ENCODE data around the gene ABCG2. TPM values are rescaled to one million over a fixed set of nuclear protein-coding genes. Genes with fewer than 3 reads are reported as not detected.

The ABCG2 gene
- total RNA-seq, 1 experiment from 2014 or later: 3.8 TPM

GRCh38 chr4:88135356-88135663, 23.1 kb downstream of the ABCG2 start:
- Mint-ChIP-seq H3K27ac (no peak overlapping the region), H3K27me3 (ENCODE audit: low read depth) (no peaks in the 10 kb centered on the region; the same call in 1 of the 2 replicates), H3K4me1 (peaks cover 6% of the 10 kb centered on the region), H3K36me3 (peaks cover 5% of the 10 kb centered on the region), H3K4me3 (no peak overlapping the region), H3K9me3 (peaks cover 3% of the 10 kb centered on the region; the same call in 1 of the 2 replicates)
- ATAC-seq (no peak), DNase-seq (ENCODE audit: low spot score) (no peak)
- ChIA-PET CTCF (no interaction called here), POLR2A (no interaction called here)
- TF ChIP-seq SP1 (CRISPR knock-in tag; conservative IDR thresholded peaks at IDR 0.05): no peak
- TF ChIP-seq ZNF232 (CRISPR knock-in tag; IDR thresholded peaks at IDR 0.05): no peak
- no peak for TF ChIP-seq MLX (CRISPR knock-in tag; IDR thresholded peaks at IDR 0.05)
- TF ChIP-seq RORB (CRISPR knock-in tag; IDR thresholded peaks at IDR 0.05): no peak
- TF ChIP-seq, protein P1, sequence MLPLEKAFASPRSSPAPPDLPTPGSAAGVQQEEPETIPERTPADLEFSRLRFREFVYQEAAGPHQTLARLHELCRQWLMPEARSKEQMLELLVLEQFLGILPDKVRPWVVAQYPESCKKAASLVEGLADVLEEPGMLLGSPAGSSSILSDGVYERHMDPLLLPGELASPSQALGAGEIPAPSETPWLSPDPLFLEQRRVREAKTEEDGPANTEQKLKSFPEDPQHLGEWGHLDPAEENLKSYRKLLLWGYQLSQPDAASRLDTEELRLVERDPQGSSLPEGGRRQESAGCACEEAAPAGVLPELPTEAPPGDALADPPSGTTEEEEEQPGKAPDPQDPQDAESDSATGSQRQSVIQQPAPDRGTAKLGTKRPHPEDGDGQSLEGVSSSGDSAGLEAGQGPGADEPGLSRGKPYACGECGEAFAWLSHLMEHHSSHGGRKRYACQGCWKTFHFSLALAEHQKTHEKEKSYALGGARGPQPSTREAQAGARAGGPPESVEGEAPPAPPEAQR (CRISPR knock-in tag; IDR thresholded peaks at IDR 0.05): no peak
- TF ChIP-seq, protein P2, sequence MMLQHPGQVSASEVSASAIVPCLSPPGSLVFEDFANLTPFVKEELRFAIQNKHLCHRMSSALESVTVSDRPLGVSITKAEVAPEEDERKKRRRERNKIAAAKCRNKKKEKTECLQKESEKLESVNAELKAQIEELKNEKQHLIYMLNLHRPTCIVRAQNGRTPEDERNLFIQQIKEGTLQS (CRISPR knock-in tag; conservative IDR thresholded peaks at IDR 0.05): no peak
- TF ChIP-seq, protein P3, sequence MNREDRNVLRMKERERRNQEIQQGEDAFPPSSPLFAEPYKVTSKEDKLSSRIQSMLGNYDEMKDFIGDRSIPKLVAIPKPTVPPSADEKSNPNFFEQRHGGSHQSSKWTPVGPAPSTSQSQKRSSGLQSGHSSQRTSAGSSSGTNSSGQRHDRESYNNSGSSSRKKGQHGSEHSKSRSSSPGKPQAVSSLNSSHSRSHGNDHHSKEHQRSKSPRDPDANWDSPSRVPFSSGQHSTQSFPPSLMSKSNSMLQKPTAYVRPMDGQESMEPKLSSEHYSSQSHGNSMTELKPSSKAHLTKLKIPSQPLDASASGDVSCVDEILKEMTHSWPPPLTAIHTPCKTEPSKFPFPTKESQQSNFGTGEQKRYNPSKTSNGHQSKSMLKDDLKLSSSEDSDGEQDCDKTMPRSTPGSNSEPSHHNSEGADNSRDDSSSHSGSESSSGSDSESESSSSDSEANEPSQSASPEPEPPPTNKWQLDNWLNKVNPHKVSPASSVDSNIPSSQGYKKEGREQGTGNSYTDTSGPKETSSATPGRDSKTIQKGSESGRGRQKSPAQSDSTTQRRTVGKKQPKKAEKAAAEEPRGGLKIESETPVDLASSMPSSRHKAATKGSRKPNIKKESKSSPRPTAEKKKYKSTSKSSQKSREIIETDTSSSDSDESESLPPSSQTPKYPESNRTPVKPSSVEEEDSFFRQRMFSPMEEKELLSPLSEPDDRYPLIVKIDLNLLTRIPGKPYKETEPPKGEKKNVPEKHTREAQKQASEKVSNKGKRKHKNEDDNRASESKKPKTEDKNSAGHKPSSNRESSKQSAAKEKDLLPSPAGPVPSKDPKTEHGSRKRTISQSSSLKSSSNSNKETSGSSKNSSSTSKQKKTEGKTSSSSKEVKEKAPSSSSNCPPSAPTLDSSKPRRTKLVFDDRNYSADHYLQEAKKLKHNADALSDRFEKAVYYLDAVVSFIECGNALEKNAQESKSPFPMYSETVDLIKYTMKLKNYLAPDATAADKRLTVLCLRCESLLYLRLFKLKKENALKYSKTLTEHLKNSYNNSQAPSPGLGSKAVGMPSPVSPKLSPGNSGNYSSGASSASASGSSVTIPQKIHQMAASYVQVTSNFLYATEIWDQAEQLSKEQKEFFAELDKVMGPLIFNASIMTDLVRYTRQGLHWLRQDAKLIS (CRISPR knock-in tag; IDR thresholded peaks at IDR 0.05; ENCODE audit: borderline replicate concordance): no peak
- TF ChIP-seq ZMAT4 (CRISPR knock-in tag; IDR thresholded peaks at IDR 0.05): no peak

GRCh38 chr4:88134536-88135355, 23.7 kb downstream of the ABCG2 start:
- CTCF ChIA-PET: no interaction called here
- DNase-seq (ENCODE audit: low spot score) (no peak), ATAC-seq (no peak)
- Mint-ChIP-seq H3K36me3 (peaks cover 6% of the 10 kb centered on the region), H3K4me1 (peaks cover 6% of the 10 kb centered on the region), H3K27ac (no peak overlapping the region), H3K4me3 (no peak overlapping the region), H3K27me3 (ENCODE audit: low read depth) (no peaks in the 10 kb centered on the region), H3K9me3 (peaks cover 5% of the 10 kb centered on the region)
- POLR2A ChIA-PET: interaction anchor here (0.6 kb wide), 1 partner anchor 33 kb away, joined by 3 read pairs; no protein-coding TSS in a partner anchor
- TF ChIP-seq ESRRA (CRISPR knock-in tag; IDR thresholded peaks at IDR 0.05; ENCODE audit: borderline replicate concordance) (no peak), ZNF121 (CRISPR knock-in tag; IDR thresholded peaks at IDR 0.05) (no peak)

DNA sequence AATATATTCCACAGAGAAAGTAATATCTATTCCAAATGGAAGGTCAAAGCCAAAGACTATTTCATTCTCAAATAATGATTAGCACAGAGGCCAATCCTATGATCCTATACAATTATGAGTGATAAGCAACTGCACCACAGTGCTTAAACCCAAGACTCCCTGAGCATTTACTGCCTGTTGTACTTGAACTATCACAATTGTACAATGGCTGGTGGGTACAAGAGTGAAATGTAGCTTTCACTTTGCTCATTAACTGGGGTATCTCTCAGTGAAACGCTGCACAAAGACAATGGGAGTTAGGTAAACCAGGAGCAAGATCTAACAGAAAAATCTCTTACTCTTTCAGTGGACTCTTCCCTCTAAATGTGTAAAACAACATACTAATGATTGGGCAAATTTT, 24.3 kb downstream of the ABCG2 start:
- Mint-ChIP-seq H3K4me3 (no peak overlapping the region), H3K4me1 (peaks cover 6% of the 10 kb centered on the region), H3K9me3 (peaks cover 10% of the 10 kb centered on the region), H3K27ac (no peak overlapping the region), H3K27me3 (ENCODE audit: low read depth) (no peaks in the 10 kb centered on the region), H3K36me3 (peaks cover 10% of the 10 kb centered on the region)
- no peak for DNase-seq (ENCODE audit: low spot score)
- CTCF ChIA-PET: no interaction called here
- POLR2A ChIA-PET: interaction anchor here (0.6 kb wide), 1 partner anchor 34 kb away, joined by 3 read pairs; no protein-coding TSS in a partner anchor
- no peak for ATAC-seq
- TF ChIP-seq TP53 (CRISPR knock-in tag; IDR thresholded peaks at IDR 0.05) (no peak), GTF2I (CRISPR knock-in tag; conservative IDR thresholded peaks at IDR 0.05) (no peak), STAT6 (CRISPR knock-in tag; conservative IDR thresholded peaks at IDR 0.05; ENCODE audit: low read depth) (no peak)
- TF ChIP-seq, protein P4, sequence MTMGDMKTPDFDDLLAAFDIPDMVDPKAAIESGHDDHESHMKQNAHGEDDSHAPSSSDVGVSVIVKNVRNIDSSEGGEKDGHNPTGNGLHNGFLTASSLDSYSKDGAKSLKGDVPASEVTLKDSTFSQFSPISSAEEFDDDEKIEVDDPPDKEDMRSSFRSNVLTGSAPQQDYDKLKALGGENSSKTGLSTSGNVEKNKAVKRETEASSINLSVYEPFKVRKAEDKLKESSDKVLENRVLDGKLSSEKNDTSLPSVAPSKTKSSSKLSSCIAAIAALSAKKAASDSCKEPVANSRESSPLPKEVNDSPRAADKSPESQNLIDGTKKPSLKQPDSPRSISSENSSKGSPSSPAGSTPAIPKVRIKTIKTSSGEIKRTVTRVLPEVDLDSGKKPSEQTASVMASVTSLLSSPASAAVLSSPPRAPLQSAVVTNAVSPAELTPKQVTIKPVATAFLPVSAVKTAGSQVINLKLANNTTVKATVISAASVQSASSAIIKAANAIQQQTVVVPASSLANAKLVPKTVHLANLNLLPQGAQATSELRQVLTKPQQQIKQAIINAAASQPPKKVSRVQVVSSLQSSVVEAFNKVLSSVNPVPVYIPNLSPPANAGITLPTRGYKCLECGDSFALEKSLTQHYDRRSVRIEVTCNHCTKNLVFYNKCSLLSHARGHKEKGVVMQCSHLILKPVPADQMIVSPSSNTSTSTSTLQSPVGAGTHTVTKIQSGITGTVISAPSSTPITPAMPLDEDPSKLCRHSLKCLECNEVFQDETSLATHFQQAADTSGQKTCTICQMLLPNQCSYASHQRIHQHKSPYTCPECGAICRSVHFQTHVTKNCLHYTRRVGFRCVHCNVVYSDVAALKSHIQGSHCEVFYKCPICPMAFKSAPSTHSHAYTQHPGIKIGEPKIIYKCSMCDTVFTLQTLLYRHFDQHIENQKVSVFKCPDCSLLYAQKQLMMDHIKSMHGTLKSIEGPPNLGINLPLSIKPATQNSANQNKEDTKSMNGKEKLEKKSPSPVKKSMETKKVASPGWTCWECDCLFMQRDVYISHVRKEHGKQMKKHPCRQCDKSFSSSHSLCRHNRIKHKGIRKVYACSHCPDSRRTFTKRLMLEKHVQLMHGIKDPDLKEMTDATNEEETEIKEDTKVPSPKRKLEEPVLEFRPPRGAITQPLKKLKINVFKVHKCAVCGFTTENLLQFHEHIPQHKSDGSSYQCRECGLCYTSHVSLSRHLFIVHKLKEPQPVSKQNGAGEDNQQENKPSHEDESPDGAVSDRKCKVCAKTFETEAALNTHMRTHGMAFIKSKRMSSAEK (CRISPR knock-in tag; IDR thresholded peaks at IDR 0.05; ENCODE audit: borderline replicate concordance): no peak
- TF ChIP-seq, protein P1 (CRISPR knock-in tag; IDR thresholded peaks at IDR 0.05): no peak

Measured in WTC11 (cell line).